CD4-positive, alpha-beta T cell treated with Interleukin-4 for 4 hours (primary cell): Measurements from ENCODE around the gene CNRIP1.

Source experiments
- DNase-seq: peaks from one replicate; pipeline ENCODE4 v3.0.0-alpha.2; 2020

Gene CNRIP1

GRCh38 chr2:68250196-68250595 is 69.6 kb downstream of the CNRIP1 start:
- DNase-seq: no peak

GRCh38 chr2:68248806-68249205 is 70.9 kb downstream of the CNRIP1 start:
- no peak for DNase-seq

GRCh38 chr2:68248361-68248760 is 71.4 kb downstream of the CNRIP1 start:
- DNase-seq: no peak

GRCh38 chr2:68246396-68246795 is 73.4 kb downstream of the CNRIP1 start:
- DNase-seq: no peak

GRCh38 chr2:68245672-68246071 is 74.1 kb downstream of the CNRIP1 start:
- no peak for DNase-seq

- no peak for DNase-seq
Measured at GRCh38 chr2:68245066-68245465, 74.7 kb downstream of the CNRIP1 start.

GRCh38 chr2:68244456-68244855 is 75.3 kb downstream of the CNRIP1 start:
- no peak for DNase-seq
